UCSD-AML1 (cell line): ENCODE data around the gene CHMP5.
A peak's percentile ranks its signal among the peaks of the same experiment; 100 is the strongest.

Source experiments
- DNase-seq: peaks from one replicate; lab custom pipeline; 2025; ENCODE audit not compliant: unreplicated experiment; lab: John Stamatoyannopoulos, UW

The CHMP5 gene

DNA sequence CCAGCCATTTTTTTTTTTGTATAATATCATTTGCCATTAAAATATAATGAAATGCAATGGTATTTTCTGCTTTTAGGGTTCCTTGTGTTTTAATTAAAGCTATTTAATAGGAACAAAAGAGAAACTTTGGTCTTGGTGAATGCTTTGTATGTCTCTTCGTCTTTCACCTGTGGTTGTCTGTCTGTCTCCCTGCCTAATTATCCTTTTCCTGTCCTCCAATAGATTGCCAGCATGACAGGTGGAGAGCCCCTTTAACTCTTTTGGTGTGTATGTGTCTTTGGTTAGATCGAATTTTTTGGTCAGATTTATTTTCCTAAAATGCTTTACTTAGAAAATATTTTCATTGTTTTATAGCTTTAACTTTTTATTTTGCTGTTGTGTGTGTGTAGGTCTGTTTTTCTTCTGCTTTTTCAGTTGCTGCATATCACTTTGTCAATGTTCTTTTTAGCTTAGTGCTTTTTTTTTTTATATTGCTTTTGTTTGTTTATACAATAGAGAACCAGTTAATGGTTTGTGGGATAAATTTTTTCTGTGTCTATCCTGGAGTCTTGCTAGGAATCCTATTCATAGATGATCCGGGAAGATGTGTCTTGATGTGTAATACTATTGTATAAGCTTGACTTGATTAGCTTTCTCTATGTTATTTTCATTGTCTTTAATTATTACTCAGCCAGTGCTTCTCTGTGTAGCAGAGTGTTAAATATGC is 8.6 kb downstream of the CHMP5 start:
- DNase-seq, result no peak

- DNase-seq, result no peak
These were observed 9.1 kb downstream of the CHMP5 start for GRCh38 chr9:33273972-33274328.

DNA sequence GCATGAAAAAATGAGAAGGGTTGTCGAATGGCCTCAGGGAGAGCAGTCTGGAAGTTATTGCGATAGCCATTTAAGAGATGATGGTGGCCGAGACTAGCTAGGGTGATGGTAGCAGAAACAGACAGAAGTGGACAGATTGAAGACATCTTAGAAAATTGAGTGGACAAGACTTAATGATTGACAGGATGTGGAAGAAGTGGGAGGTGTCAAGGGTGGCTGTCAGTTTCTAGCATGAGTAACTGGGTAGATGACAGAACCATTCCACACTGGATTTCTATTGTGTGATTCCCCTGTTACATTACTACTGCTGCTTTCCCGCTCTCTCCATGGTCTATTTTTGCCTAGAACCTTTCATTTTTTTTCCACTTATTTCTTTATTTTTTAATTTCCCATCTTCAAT is 12.6 kb downstream of the CHMP5 start:
- DNase-seq, result no peak

DNA sequence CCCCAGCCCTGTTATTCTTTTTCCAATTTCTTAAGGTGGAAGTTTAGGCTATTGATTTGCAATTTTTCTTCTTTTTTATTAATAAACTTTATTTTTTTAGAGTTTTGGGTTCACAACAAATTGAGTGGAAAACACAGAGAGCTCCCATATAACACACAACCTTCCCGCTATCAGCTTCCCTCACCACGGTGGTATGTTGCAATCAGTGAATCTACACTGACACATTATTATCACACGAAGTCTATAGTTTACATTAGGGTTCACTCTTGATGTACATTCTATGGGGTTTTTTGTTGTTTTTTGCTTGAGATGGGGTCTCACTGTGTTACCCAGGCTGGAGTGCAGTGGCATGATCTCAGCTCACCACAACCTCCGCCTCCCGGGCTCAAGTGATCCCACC is 20.7 kb downstream of the CHMP5 start:
- no peak for DNase-seq

DNA sequence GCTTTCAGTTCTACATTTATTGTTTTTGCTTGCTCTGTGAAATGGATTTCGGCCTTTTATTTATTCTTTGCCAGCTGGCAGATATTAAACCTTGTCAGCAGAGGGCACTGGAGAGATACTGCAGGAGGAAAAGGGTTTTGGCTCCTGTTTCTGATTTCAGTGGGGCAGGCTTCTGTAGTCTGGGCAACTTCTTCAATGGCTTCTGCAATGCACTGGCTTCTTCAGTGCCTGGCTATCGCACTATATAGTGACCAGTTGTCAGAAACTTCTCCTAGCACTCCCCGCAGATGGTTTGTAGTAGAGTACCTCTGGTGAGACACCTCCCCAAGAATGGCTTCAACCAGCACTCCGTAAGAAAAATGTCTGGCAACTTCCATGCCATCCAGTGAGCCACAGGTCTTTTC is 22.2 kb downstream of the CHMP5 start:
- peak; percentile 23 for DNase-seq

- no peak for DNase-seq
These were observed 23.4 kb downstream of the CHMP5 start for GRCh38 chr9:33288235-33288634.

DNA sequence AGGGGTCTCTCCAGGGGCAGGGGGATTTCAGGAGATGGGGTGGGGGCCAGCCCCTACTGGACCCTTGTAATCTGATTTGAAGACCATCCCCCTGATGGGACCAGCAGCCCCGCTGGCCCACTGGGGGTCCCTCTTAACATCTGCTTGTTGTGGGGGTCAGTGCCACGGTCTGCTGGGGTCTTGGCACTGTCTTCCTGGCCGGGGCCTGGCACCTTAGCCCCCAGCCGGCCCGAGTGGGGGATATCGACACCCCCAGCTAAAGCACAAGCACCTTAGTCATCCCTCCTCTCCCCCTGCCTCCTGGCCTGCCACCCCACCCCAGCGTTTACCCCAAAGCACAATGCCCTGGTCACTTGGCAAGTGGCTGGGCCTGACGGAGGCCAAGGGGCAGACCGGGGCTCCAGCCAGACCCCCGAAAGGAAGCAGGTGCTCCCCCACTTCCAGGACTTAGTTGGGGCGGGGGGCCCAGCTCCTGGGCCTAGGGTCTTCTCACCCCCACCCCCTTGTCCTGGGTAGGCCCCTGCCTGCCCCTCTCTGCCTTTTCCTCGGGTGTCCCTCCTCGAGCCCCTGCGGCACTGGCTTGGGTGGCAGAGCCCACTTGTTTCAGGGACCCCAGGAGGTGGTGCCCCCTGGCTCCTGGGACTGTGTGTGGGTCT is 24.1 kb downstream of the CHMP5 start:
- DNase-seq, result no peak

- peak; percentile 42 for DNase-seq
These were observed 24.6 kb downstream of the CHMP5 start for GRCh38 chr9:33289496-33289895.

DNA sequence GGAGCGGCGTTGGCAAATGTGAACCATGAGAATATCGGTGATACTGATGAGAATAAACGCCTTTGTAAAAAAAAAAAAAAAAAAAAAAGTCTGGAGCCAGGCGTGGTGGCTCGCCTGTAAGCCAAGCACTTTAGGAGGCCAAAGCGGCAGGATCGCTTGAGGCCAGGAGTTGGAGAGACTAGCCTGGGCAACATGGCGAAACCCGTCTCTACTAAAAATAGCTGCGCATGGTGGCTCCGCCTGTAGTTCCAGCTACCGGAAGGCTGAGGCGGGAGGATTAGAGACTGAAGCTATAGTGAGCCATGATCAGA is 25.0 kb downstream of the CHMP5 start:
- DNase-seq, result no peak

- DNase-seq, result peak; percentile 99
These were observed 25.6 kb downstream of the CHMP5 start, which contains the start of gene NFX1 for GRCh38 chr9:33290247-33291030. TSS of gene NFX1 (plus strand) at chr9:33290516. CDS start at chr9:33290573, 57 bp downstream.

DNA sequence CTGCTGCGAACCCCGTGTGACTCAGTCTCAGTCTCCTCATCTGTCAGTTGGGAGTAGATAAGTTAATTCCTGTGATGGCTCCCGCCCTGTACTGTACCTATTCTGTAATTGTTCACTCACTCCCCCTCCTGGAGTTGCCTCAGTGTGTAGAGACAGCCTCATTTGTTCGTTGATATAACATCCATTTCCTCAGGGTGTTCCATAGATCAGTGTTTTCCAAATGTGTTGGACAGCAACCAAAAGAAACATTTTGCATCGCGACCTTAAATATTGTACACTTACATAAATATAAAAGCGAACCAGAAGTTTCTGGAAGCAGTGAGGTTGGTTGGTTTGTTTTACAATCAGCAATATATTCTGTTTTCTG is 26.2 kb downstream of the CHMP5 start:
- no peak for DNase-seq

DNA sequence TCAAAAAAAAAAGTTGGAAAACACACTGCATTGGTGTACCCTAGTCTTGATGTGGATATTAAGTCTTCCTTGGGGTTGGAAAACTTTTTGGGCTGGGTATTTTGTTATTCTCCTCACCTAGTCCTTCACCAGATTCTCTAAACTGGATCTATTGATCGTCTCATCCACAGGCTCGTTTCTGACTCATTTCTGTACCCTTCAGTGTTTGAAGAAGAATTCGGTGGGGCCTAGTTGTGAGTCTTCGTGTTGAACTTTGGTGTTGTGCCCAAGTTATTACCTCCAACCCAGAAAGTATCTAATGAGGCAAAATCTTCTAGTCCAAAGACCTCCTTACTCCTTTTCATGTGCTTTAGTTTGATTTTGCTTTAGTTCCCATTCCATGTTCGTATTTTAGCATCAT is 27.1 kb downstream of the CHMP5 start:
- no peak for DNase-seq

DNA sequence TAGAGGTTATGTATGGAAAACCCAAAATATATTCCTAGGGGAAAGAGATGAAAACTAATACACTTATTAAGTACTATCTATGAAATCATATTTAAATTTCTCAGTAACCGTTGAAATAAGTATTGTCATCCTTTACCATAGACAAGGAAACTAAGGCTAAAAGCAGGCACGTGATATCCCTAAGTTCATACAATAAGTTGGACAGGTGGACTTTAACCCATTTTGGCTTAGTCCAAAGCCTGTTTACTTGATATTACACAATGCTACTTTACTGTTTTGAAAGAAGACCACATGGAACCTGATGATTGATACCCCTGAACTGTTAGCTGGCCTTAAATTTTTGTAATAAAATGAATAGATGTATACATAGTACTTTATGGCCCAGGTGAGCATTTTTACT is 28.9 kb downstream of the CHMP5 start:
- DNase-seq, result no peak

GRCh38 chr9:33294670-33295432 is 30.0 kb downstream of the CHMP5 start:
- no peak for DNase-seq

DNA sequence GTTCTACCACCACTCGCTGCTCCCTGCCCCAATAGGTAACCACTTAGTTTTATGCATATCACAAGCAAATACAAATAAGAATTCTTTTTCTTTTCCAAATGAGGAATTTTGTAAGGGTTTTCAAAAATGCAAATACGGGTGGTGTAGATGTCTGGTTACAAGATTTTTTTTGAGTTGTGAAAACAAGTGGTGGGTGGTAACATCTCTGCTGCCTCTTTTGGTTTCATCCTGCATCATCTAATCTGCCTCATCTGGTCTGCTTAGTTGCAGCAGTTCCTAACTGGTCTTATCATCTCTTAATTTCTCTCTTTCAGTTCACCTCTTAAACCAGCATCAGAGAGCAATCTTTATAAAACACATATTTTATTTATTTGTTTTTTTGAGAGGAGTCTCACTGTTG is 30.7 kb downstream of the CHMP5 start:
- no peak for DNase-seq

DNA sequence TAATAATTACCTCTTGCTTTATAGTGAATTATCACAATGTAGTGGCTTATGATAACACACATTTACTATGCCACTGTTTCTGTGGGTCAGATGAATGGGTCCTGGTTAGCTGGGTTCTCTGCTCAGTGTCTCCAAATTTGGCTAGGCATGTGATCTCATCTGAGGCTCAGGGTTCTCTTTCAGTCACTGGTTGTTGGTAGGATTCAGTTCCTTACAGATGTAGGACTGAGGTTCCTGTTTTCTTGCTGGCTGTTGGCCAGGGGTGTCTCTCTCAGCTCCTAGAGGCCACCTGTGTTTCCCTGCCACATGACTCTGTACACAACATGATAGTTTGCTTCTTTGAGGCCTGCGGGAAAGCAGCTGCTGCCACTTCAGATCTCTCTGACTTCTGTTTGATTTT is 32.6 kb downstream of the CHMP5 start:
- peak; percentile 35 for DNase-seq

DNA sequence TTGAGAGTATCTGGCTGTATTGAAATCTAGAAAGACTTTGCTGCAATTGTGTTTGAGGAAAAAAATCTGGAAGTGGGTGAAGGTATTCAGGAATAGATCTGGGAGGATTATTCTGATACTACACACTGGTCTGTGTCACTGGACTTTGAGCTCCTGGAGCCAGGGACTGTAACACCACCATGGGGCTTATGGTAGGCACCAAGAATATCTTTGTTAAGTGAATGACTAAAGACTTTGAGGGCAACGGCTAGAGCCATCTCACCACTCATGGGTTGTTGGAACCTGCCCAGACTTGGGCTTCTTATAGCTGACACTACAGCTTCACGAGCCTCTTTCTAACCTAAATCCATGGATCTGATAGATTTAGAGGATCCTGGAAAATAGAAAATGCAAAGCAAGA is 35.7 kb downstream of the CHMP5 start:
- DNase-seq, result no peak

GRCh38 chr9:33304362-33304761 is 39.5 kb downstream of the CHMP5 start:
- no peak for DNase-seq

DNA sequence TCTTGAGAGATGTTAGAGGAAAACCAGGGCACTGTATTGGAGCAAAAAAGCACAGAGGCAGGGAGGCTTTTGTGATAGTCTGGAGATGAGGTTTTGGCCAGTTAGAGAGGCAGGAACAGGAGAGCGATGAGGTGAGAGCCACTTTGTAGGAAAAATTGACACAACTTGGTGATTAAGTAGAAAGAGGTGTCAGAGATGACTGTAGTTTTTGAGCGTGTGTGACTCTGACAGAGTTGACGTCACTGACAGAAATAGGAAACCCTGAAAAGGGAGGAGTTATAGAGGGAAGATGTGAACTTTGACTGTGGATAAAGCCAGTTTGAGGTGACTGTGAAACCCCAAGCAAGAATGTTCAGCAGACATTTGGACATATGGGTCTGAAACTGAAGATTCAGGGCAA is 41.2 kb downstream of the CHMP5 start:
- no peak for DNase-seq

DNA sequence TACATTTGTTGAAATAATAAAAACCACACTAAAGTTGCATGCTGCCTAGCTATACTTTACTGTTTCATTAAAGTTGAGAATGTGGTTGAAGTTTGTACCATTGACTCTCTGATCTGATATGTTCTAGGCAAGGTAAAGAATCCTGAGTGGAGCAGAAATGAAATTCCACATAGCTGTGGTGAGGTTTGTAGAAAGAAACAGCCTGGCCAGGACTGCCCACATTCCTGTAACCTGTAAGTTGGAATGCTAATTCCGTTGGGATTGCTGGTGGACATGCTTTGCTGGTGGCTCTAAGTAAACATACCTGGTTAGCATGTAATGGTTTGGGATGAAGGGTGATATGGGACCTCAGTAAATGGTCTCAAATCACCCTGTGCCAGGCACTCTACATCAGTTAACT is 42.2 kb downstream of the CHMP5 start:
- DNase-seq, result no peak

GRCh38 chr9:33309903-33310302 is 45.1 kb downstream of the CHMP5 start:
- no peak for DNase-seq

GRCh38 chr9:33310748-33311147 is 45.9 kb downstream of the CHMP5 start:
- no peak for DNase-seq
